Left renal pelvis (tissue), 4 donors: Measurements from ENCODE around the gene SCN7A. TPM values are rescaled to one million over a fixed set of nuclear protein-coding genes. Genes with fewer than 3 reads are reported as not detected.

Source experiments
- DNase-seq, 4 donors: peaks; one replicate each; pipeline ENCODE4 v3.0.0-alpha.2; 2013; ENCODE audit warnings: low read depth in 4 of 4, low spot score in 3 of 4
- polyA plus RNA-seq, 4 donors: library from polyadenylated mRNA; unstranded; fragments of 120-200 nt; gene quantifications; one replicate each; pipeline ENCODE4 v1.2.1, GENCODE V29; 2013; ENCODE audit not compliant: insufficient read length in 4 of 4

SCN7A gene
- polyA plus RNA-seq, 4 donors = 12.5 to 14.3 (median 13.5) TPM

DNA sequence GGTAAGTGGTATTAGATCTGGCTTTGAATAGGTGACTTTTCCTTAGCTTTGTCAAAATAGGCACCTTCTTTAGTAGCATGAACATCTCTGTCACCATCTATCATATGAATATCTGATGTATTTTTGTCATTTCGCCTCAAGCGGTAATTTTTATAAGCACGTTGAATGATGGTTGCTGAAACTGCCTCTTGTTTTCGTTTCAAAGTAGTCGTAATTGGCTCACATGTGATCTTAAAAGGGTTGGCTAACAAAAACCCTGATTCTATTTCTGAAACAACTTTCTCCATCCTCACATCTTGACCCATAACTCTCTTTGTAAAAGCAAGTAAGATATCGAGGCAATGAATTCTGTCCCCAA is 88.5 kb downstream of the SCN7A start:
- DNase-seq = no peak

DNA sequence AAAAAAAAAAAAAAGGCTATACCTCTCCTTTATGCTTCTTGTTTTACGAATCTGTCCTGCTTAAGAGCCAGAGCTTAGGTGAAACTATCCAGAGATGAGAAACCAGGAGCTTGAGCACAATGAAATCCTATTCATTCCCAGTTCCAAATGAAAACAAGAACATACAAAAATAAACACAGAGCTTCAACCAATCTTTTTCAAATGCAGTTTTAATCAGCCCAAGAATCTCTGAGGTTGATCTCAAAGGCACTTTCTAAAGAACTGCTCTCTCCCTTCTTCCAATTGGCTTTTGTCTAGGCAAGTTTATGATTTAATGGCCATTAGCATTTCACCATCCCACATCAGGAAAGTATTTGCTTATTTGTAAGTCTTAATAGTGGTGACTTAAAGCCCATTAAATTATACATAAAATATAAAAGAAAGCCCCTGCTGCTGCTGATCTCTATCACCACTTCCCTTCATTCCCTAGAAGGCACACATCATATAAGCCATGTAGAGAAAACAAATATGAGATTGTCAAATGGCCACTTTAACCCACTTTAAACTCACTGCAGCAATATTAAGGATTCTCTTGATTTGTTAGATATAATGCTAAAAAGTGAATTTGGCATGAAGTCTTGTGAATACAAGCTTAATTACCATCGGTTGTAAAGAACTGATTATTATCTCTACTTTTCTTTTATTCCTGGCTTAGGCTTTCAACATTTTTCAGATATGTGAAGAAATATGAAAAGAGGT is 89.0 kb downstream of the SCN7A start:
- no peak for DNase-seq

- no peak for DNase-seq
Observed at GRCh38 chr2:166394245-166394644, 99.8 kb downstream of the SCN7A start.

GRCh38 chr2:166393008-166393407 is 101.0 kb downstream of the SCN7A start:
- DNase-seq = no peak

DNA sequence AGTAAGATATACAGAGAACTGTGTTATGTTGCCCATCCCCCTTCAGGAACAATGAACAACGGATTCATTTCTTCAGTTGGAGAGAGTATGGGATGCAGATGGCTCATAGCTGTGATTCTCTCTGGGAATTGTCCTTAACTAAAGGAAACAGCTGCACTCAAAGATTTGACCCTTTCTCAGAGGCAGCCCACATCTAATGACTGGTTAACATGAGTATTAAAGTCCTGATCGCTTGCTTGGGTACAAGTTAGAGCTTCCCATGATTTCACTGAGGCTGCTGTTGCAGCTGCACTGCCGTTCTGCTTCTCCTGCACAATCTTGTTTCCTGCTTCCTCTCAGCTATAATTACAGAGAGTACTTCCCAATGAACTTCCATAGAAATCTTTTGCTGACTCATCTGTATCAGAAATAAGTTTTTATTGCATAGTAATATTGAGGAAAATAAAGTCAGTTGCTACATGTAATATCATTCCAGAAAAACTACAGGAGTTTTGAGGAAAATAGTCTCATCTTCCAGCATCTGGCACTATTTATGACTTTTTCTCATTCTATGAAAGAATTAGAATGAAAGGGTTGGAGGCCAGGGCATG is 105.5 kb downstream of the SCN7A start:
- DNase-seq = no peak

DNA sequence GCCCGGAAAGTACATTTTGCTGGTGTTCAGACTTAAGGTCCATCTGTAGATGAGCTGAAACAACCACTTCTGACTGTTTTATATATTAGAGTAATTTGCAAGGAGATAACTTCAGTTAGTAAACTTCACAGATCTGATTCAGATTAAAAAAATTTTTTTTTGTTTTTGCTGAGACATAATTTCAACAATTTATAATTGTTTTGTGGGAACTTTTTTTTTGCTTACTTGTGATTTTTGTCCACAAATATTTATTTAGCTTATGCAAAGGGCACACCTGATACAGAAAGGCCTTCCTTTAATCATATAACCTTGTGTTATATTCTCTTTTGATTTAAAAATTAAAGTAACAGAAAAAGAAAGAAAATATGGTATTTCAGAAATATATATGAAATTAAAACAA is 108.7 kb downstream of the SCN7A start:
- no peak for DNase-seq

DNA sequence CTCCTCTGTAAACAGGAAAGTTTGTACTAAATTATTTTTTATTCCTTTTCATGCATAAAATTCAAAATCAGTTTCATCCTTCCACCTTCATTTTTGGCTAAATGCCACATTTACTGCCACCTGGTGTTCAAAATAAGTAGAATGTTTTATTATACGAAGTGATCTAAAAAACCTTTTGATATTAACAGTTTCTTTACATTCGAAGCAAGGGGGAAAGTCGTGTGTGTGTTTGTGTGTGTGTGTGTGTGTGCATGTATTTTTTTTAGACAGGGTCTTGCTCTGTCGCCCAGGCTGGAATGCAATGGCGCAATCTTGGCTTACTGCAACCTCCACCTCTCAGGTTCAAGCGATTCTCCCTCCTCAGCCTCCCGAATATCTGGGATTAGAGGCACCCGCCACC is 109.3 kb downstream of the SCN7A start:
- DNase-seq = no peak

- DNase-seq = no peak
Observed at GRCh38 chr2:166382448-166382847, 111.6 kb downstream of the SCN7A start.

GRCh38 chr2:166380615-166381014 is 113.4 kb downstream of the SCN7A start:
- DNase-seq = no peak

GRCh38 chr2:166376873-166377272 is 117.2 kb downstream of the SCN7A start:
- DNase-seq = no peak

DNA sequence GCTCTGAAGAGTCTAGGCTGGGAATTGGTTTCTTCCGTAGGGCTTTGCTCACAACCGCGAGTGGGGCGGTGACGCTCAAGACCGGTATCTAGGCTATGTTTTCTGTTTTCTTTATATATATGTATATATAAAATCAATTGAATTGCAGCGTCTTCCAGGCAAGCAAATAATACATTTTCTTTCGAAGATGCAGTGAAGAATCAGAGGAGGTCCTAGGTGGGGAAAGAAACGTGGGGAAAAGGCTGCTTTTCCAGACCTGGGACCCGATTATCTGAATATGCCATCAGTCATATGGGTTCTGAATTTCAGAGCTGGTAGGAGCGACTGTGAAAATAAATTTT is 117.6 kb downstream of the SCN7A start:
- DNase-seq = no peak

- DNase-seq = peak in 3 of 4 donors; percentile 36 to 55 (median 51)
Observed at GRCh38 chr2:166375736-166376487, 118.1 kb downstream of the SCN7A start, which contains the start of gene SCN9A. TSS of gene SCN9A (minus strand) at chr2:166375944. CDS start at chr2:166311756, 64,188 bp downstream.

- no peak for DNase-seq
Observed at GRCh38 chr2:166375195-166375735, 118.8 kb downstream of the SCN7A start.

- DNase-seq = peak in 1 of 4 donors; percentile 15
Observed at GRCh38 chr2:166373951-166374350, 120.1 kb downstream of the SCN7A start.

GRCh38 chr2:166373539-166373938 is 120.5 kb downstream of the SCN7A start:
- DNase-seq = no peak

GRCh38 chr2:166373105-166373504 is 120.9 kb downstream of the SCN7A start:
- DNase-seq = no peak

DNA sequence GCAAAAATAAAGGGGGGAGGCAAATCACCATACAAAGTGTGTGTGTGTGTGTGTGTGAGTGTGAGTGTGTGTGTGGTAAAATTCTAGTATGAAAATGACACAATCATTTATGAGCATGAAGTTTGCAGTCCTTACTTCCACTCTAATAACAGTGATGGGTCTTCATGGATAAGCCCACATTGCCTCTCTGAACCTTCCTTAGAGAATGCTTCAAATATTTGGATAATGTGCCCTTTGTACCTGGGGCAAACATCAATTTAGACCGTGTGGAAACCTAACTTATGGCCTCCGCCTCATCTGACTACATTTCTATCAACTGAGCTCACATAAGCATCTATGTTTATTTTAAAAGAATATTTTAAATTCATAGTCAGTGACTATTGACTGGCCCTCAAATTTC is 122.0 kb downstream of the SCN7A start:
- DNase-seq = no peak

- no peak for DNase-seq
Observed at GRCh38 chr2:166365803-166366420, 128.1 kb downstream of the SCN7A start.

- DNase-seq = no peak
Observed at GRCh38 chr2:166365239-166365638, 128.8 kb downstream of the SCN7A start.

DNA sequence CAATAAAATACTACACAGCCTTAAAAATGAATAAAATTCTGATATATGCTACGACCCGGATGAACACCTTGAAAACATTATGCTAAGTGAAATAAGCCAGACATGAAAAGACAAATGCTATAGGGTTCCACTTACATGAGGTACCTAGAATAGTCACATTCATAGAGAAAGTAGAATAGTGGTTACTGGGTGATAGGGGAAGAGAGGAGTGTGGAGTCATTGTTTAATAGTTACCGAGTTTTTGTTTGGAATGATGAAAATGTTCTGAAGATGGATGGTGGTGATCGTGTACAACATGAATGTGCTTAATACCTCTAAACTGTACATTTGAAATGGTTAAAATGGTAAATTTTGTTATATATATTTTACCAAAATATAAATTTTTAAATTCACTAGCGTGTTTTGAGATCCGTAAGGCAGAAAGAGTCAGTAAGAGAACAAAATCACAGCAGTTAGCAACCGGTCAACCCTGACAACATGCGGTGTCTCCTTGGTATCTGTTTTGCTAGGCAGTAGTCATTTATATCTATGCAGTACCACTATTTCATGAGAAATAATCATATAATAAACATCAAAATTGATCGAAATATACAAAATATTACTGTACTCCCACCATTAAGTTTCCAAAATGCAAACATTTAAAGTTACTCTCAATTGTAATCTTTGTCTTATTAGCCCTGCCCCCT is 129.4 kb downstream of the SCN7A start:
- DNase-seq = no peak
